GM12878 (cell line): Measurements from ENCODE around the gene KIAA0930. TPM values are rescaled to one million over a fixed set of nuclear protein-coding genes. Genes with fewer than 3 reads are reported as not detected.
A peak's percentile ranks its signal among the peaks of the same experiment; 100 is the strongest.

ENCODE experiments used
- BHLHE40 ChIP-seq, 2 experiments: fragments of 450-650 bp in 1 of 2; IDR thresholded peaks; 2 replicates each; pipeline ENCODE4 v1.6.1; 2011 to 2017; ENCODE audit warnings: low read depth in 2 of 2, borderline replicate concordance in 1 of 2, improper control_type of control experiment in 1 of 2, low read length in 1 of 2, mild to moderate bottlenecking in 1 of 2
- CHD4 ChIP-seq: fragments of 200-600 bp; sonication (generic); IDR thresholded peaks from 2 replicates; pipeline ENCODE4 v1.6.1; 2016; ENCODE audit warnings: mild to moderate bottlenecking
- EGR1 ChIP-seq, 2 experiments: IDR thresholded peaks; 1 replicate in 1 of 2; 2 replicates in 1 of 2; pipeline ENCODE4 v1.6.1; 2011 to 2012; ENCODE audit warnings: low read depth in 2 of 2, low read length in 2 of 2, borderline replicate concordance in 1 of 2, mild to moderate bottlenecking in 1 of 2, moderate library complexity in 1 of 2
- IRF3 ChIP-seq: fragments of 450-650 bp; IDR thresholded peaks from 2 replicates; pipeline ENCODE4 v1.6.1; 2014; ENCODE audit warnings: mild to moderate bottlenecking
- JUND ChIP-seq: IDR thresholded peaks from 2 replicates; pipeline ENCODE4 v1.6.1; 2012; ENCODE audit warnings: low read depth, mild to moderate bottlenecking, low read length, improper control_type of control experiment, moderate library complexity
- NR2C1 ChIP-seq: fragments of 450-650 bp; IDR thresholded peaks from 2 replicates; pipeline ENCODE4 v1.6.1; 2017; ENCODE audit warnings: antibody characterized with exemption, mild to moderate bottlenecking, moderate library complexity
- RCOR1 ChIP-seq: conservative IDR thresholded peaks from 2 replicates; pipeline ENCODE4 v1.6.1; 2012; ENCODE audit warnings: low read depth, low read length, improper control_type of control experiment
- SMC3 ChIP-seq: IDR thresholded peaks from 2 replicates; pipeline ENCODE4 v1.6.1; 2011; ENCODE audit warnings: low read length, improper control_type of control experiment, borderline replicate concordance
- STAT1 ChIP-seq: fragments of 450-650 bp; conservative IDR thresholded peaks from 2 replicates; pipeline ENCODE4 v1.6.1; 2014; ENCODE audit warnings: antibody characterized with exemption, mild to moderate bottlenecking
- USF1 ChIP-seq: IDR thresholded peaks from 2 replicates; pipeline ENCODE4 v1.6.1; 2011; ENCODE audit warnings: borderline replicate concordance, low read depth, mild to moderate bottlenecking, moderate library complexity, mixed read lengths, low read length; ENCODE audit not compliant: insufficient read depth; ENCODE audit errors: extremely low read length
- USF2 ChIP-seq: IDR thresholded peaks from 2 replicates; pipeline ENCODE4 v1.6.1; 2011; ENCODE audit warnings: low read depth, low read length, improper control_type of control experiment, borderline replicate concordance
- YY1 ChIP-seq: IDR thresholded peaks from 2 replicates; pipeline ENCODE4 v1.6.1; 2011; ENCODE audit warnings: low read depth, mild to moderate bottlenecking, low read length
- ZNF687 ChIP-seq: fragments of 450-650 bp; IDR thresholded peaks from 2 replicates; pipeline ENCODE4 v1.6.1; 2017; ENCODE audit warnings: mild to moderate bottlenecking, moderate library complexity
- polyA plus RNA-seq, 11 experiments: library from polyadenylated mRNA; depleted of rRNA in 4 of 11; unstranded in 6 of 11; stranded (reverse) in 5 of 11; fragments of >200 nt; fragmentation: Nextera tagmentation in 4 of 11; fragmentation: Illumina TruSeq in 1 of 11; extraction: Ambion mirVana in 4 of 11; extraction: Trizol in 1 of 11; gene quantifications; 1 replicate in 1 of 11; 2 replicates in 10 of 11; pipeline versions ENCODE4 v1.2.1 to v1.2.3, GENCODE V29; 2011 to 2016; ENCODE audit warnings: inconsistent platforms in 2 of 11, missing spikeins in 2 of 11, low read depth in 1 of 11
- total RNA-seq, 4 experiments: library from RNA; depleted of rRNA in 3 of 4; stranded (reverse); fragments of >200 nt in 3 of 4; fragmentation: Illumina TruSeq in 1 of 4; extraction: Trizol in 1 of 4; gene quantifications; 2 replicates each; pipeline versions ENCODE4 v1.2.1 to v1.2.3, GENCODE V29; 2013 to 2021
- TF ChIP-seq, protein P1 (sequence below): fragments of 450-650 bp; IDR thresholded peaks from 2 replicates; pipeline ENCODE4 v1.6.1; 2017; ENCODE audit warnings: antibody characterized with exemption, mild to moderate bottlenecking, moderate library complexity
- TF ChIP-seq, protein P2 (sequence below), 3 experiments: IDR thresholded peaks in 2 of 3; conservative IDR thresholded peaks in 1 of 3; 2 replicates each; pipeline ENCODE4 v1.5.1; 2011; ENCODE audit warnings: low read depth in 3 of 3, low read length in 3 of 3, mild to moderate bottlenecking in 3 of 3, control low read depth in 2 of 3, moderate library complexity in 2 of 3, inconsistent platforms in 1 of 3, mixed read lengths in 1 of 3; ENCODE audit not compliant: control insufficient read depth in 2 of 3, insufficient read depth in 1 of 3; ENCODE audit errors: extremely low read depth in 1 of 3

Gene KIAA0930
- total and polyA plus RNA-seq, 10 of the 15 experiments (the other 5 are each of a cell fraction or from before 2014, with no cell fraction given), result 3.6 to 125 (median 46.3) TPM

DNA sequence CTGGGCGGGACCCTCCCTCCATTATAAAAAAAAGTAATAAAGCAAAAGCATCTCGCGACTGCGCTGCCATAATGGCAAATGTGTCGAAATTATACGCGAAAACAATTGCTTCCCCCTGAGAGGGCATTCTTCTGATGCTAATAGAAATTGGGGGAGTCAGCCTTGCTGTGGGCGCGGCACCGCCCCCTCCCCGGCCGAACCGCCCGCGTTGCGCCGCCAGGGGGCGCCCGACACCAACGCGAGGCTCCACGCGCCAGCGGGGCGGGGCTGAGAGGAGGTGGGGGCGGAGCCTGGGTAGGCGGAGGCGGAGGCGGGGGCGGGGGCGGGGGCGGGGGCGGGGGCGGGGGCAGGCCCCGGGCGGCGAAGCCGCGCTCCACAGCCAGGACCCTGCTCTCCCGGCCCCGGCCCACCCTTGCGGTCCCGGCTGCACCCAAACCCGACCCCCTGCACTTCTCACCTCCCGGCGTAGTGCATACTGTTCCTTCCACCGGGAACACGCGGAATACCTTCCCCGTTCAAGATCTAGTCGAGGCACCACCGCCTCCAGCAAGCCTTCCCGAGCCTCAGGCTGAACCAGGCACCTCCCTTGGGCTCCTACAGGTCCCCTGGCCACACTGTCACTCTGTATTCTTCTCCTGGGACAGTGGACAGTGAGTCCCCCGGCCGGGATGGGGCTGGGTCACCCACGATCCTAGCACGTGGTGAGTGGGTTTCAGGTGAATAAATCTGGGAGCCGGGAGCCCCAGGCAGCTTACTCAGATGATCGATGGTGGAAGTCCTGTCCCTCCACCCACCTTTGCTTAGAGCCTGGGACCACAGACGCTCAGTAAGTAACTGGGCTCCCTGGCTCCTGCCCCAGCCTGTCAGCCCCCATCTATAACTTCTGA, 28.5 kb upstream of the KIAA0930 start (continued):
- TF ChIP-seq ZNF687 (no peak), YY1 (peak; percentile 71), USF2 (no peak), RCOR1 (no peak), BHLHE40 (IDR thresholded peaks at IDR 0.05; ENCODE audit: borderline replicate concordance in 1 of 2, low read depth in 2 of 2, low read length in 1 of 2) (peak; percentile 25 to 40; a peak in 3 of 4 replicates), EGR1 (IDR thresholded peaks at IDR 0.05; ENCODE audit: borderline replicate concordance in 1 of 2, low read depth in 2 of 2, low read length in 2 of 2) (peak in 1 of 2 experiments; percentile 88; a peak in 2 of 3 replicates), IRF3 (no peak), USF1 (no peak), STAT1 (0 out of 2 replicates have a peak, but pooled peaks have one; percentile 51), SMC3 (peak; percentile 81), NR2C1 (no peak), JUND (no peak), CHD4 (no peak)
- TF ChIP-seq, protein P1, sequence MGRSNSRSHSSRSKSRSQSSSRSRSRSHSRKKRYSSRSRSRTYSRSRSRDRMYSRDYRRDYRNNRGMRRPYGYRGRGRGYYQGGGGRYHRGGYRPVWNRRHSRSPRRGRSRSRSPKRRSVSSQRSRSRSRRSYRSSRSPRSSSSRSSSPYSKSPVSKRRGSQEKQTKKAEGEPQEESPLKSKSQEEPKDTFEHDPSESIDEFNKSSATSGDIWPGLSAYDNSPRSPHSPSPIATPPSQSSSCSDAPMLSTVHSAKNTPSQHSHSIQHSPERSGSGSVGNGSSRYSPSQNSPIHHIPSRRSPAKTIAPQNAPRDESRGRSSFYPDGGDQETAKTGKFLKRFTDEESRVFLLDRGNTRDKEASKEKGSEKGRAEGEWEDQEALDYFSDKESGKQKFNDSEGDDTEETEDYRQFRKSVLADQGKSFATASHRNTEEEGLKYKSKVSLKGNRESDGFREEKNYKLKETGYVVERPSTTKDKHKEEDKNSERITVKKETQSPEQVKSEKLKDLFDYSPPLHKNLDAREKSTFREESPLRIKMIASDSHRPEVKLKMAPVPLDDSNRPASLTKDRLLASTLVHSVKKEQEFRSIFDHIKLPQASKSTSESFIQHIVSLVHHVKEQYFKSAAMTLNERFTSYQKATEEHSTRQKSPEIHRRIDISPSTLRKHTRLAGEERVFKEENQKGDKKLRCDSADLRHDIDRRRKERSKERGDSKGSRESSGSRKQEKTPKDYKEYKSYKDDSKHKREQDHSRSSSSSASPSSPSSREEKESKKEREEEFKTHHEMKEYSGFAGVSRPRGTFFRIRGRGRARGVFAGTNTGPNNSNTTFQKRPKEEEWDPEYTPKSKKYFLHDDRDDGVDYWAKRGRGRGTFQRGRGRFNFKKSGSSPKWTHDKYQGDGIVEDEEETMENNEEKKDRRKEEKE, result no peak
- TF ChIP-seq, protein P2, sequence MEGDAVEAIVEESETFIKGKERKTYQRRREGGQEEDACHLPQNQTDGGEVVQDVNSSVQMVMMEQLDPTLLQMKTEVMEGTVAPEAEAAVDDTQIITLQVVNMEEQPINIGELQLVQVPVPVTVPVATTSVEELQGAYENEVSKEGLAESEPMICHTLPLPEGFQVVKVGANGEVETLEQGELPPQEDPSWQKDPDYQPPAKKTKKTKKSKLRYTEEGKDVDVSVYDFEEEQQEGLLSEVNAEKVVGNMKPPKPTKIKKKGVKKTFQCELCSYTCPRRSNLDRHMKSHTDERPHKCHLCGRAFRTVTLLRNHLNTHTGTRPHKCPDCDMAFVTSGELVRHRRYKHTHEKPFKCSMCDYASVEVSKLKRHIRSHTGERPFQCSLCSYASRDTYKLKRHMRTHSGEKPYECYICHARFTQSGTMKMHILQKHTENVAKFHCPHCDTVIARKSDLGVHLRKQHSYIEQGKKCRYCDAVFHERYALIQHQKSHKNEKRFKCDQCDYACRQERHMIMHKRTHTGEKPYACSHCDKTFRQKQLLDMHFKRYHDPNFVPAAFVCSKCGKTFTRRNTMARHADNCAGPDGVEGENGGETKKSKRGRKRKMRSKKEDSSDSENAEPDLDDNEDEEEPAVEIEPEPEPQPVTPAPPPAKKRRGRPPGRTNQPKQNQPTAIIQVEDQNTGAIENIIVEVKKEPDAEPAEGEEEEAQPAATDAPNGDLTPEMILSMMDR (IDR thresholded peaks at IDR 0.05 in 2 of 3, conservative IDR thresholded peaks at IDR 0.05 in 1 of 3; ENCODE audit: control insufficient read depth in 2 of 3, extremely low read depth in 1 of 3, insufficient read depth in 1 of 3, low read depth in 3 of 3, low read length in 3 of 3), result peak; percentile 75 to 88 (median 82); a peak in 5 of 6 replicates
